OCI-LY3 (cell line): ENCODE data around the gene ATF3.

Experiments
- EZH2phosphoT487 ChIP-seq: fragments of 200-600 bp; shearing (Covaris generic); IDR thresholded peaks from 2 replicates; pipeline ENCODE4 v1.6.1; 2018; ENCODE audit warnings: antibody characterized with exemption, mixed run types, low read depth
- TF ChIP-seq, protein P1 (sequence below): fragments of 200-600, 300-600 bp; sonication (generic); IDR thresholded peaks from 2 replicates; pipeline ENCODE4 v1.5.1; 2014; ENCODE audit warnings: antibody characterized with exemption, low read length, low read depth

DNA sequence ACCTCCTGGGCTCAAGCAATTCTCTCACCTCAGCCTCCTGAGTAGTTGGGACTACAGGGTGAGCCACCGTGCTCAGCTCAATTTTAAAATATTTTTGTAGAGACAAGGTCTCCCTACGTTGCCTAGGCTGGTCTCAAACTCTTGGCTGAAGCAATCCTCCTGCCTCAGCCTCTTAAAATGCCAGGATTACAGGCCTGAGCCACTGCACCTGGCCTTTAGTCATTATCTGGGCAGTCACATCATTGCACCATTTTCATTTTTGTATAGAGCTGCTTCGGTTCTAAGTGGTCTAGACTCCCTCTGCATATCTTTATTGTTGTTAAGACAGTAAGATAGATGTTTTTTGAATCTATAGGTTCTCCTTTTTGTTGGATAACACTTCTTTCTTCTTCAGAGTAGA, 39.9 kb downstream of the ATF3 start:
- TF ChIP-seq, protein P1, sequence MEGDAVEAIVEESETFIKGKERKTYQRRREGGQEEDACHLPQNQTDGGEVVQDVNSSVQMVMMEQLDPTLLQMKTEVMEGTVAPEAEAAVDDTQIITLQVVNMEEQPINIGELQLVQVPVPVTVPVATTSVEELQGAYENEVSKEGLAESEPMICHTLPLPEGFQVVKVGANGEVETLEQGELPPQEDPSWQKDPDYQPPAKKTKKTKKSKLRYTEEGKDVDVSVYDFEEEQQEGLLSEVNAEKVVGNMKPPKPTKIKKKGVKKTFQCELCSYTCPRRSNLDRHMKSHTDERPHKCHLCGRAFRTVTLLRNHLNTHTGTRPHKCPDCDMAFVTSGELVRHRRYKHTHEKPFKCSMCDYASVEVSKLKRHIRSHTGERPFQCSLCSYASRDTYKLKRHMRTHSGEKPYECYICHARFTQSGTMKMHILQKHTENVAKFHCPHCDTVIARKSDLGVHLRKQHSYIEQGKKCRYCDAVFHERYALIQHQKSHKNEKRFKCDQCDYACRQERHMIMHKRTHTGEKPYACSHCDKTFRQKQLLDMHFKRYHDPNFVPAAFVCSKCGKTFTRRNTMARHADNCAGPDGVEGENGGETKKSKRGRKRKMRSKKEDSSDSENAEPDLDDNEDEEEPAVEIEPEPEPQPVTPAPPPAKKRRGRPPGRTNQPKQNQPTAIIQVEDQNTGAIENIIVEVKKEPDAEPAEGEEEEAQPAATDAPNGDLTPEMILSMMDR = no peak
- TF ChIP-seq EZH2phosphoT487 = no peak
